GM06990 (cell line): ENCODE data around the gene UBE2M.
"Not testable (repeated sequence)": the region's sequence is repeated elsewhere in the genome, so short reads cannot be mapped to it uniquely, and the experiment has no call there.

Experiments
- DNase-seq: peaks from one replicate; pipeline ENCODE4 v3.0.0-alpha.2; 2011; ENCODE audit not compliant: insufficient read length; ENCODE audit errors: extremely low read depth
- H3K27me3 ChIP-seq: replicated peaks from 2 replicates; pipeline ENCODE4 v1.6.0; 2011; ENCODE audit warnings: low read length; ENCODE audit not compliant: control insufficient read depth, insufficient read depth
- H3K36me3 ChIP-seq: 2 replicates; pipeline ENCODE4 v1.5.1; 2011; ENCODE audit warnings: low read length; ENCODE audit not compliant: control insufficient read depth, insufficient read depth
- H3K4me3 ChIP-seq: replicated peaks from 2 replicates; pipeline ENCODE4 v1.5.1; 2011; ENCODE audit warnings: low read depth, mild to moderate bottlenecking, control low read depth, low read length
- TF ChIP-seq, protein P1 (sequence below): IDR thresholded peaks from 2 replicates; pipeline ENCODE4 v1.5.1; 2011; ENCODE audit warnings: low read length, control low read depth, mild to moderate bottlenecking, inconsistent platforms; ENCODE audit not compliant: insufficient read depth, poor library complexity, severe bottlenecking

Gene UBE2M

DNA sequence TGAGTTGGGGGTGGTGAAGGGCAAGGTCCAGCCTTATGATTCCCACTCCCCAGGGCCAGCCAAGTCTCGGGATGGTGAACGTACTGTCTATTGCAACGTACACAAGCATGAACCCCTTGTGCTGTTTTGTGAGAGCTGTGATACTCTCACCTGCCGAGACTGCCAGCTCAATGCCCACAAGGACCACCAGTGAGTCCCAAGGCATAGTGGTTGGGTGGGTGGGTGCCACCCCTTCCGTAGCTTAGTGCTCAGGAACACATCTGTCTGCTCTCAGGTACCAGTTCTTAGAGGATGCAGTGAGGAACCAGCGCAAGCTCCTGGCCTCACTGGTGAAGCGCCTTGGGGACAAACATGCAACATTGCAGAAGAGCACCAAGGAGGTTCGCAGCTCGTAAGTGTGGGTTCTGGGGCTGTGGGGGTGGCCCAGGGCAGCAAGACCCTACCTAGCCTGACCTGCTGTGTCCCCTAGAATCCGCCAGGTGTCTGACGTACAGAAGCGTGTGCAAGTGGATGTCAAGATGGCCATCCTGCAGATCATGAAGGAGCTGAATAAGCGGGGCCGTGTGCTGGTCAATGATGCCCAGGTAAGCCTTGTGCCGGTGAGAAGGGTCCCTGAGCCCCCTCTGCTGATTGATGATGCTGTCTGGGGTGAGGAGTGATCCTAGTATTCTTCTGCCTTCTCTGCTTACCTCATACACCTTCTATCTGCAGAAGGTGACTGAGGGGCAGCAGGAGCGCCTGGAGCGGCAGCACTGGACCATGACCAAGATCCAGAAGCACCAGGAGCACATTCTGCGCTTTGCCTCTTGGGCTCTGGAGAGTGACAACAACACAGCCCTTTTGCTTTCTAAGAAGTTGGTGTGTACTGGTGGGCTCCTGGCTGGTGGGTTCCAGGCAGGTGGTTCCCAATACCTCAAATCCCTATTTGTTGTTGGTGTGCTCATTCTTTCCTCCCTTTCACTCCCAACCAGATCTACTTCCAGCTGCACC lies 10.8 kb downstream of the UBE2M start:
- peaks cover 56% of the 10 kb centered on the region for H3K36me3 ChIP-seq
- H3K4me3 ChIP-seq: no peak overlapping the region
- DNase-seq: no peak
- no peaks in the 10 kb centered on the region for H3K27me3 ChIP-seq
- TF ChIP-seq, protein P1, sequence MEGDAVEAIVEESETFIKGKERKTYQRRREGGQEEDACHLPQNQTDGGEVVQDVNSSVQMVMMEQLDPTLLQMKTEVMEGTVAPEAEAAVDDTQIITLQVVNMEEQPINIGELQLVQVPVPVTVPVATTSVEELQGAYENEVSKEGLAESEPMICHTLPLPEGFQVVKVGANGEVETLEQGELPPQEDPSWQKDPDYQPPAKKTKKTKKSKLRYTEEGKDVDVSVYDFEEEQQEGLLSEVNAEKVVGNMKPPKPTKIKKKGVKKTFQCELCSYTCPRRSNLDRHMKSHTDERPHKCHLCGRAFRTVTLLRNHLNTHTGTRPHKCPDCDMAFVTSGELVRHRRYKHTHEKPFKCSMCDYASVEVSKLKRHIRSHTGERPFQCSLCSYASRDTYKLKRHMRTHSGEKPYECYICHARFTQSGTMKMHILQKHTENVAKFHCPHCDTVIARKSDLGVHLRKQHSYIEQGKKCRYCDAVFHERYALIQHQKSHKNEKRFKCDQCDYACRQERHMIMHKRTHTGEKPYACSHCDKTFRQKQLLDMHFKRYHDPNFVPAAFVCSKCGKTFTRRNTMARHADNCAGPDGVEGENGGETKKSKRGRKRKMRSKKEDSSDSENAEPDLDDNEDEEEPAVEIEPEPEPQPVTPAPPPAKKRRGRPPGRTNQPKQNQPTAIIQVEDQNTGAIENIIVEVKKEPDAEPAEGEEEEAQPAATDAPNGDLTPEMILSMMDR: no peak

DNA sequence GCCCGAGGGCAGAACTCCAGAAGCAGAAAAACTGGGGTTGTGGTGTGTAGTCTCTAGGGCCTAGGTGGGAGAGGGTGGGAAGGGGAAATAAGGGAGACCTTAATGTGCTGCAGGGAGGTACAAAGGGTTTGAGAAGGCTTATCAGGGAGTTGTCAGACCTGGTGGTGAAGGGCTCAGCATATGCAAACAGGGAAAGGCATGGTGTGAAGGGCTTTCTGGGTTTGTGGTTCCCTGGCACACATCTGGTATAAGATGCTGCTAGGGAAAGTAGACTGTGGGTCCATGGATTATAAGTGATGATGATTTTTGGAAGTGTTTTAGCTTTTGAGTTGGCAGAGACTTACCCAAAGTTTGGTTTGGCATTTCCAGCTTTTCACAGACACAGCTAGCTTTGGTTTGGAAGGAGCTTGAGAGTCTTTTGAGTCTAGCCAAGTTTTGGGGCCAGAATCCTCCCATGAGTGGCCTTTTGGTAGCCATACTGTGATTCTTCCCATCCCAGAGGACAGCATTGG lies 12.3 kb downstream of the UBE2M start:
- peaks cover 48% of the 10 kb centered on the region for H3K36me3 ChIP-seq
- no peak for DNase-seq
- H3K4me3 ChIP-seq: peak overlapping the region; percentile 77
- TF ChIP-seq, protein P1: no peak
- H3K27me3 ChIP-seq: no peaks in the 10 kb centered on the region

DNA sequence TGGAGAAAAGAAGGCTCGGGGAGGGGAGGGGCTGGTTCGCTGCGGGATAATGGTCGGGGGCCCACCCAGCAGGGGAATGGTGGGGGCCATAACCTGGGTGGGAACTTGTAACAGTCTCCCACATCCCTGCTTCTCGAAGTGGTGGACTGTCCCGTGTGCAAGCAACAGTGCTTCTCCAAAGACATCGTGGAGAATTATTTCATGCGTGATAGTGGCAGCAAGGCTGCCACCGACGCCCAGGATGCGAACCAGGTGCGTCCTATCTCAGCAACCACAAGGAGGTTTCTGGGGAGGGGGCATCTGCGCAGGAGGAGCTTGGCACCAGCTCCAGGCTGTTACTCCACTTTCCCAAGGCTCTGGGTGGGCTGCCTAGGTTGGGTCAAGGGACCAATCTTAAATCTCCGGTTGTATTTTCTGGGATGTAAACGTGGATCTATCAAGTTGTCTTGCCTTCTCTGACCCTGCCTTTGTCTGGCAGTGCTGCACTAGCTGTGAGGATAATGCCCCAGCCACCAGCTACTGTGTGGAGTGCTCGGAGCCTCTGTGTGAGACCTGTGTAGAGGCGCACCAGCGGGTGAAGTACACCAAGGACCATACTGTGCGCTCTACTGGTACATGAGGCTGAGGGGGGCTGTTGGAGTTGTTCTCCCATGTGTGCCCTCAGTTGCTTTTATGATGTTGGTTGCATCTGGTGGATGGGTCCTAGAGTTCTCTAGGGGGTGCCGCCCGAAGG lies 13.0 kb downstream of the UBE2M start:
- H3K36me3 ChIP-seq: peaks cover 42% of the 10 kb centered on the region

DNA sequence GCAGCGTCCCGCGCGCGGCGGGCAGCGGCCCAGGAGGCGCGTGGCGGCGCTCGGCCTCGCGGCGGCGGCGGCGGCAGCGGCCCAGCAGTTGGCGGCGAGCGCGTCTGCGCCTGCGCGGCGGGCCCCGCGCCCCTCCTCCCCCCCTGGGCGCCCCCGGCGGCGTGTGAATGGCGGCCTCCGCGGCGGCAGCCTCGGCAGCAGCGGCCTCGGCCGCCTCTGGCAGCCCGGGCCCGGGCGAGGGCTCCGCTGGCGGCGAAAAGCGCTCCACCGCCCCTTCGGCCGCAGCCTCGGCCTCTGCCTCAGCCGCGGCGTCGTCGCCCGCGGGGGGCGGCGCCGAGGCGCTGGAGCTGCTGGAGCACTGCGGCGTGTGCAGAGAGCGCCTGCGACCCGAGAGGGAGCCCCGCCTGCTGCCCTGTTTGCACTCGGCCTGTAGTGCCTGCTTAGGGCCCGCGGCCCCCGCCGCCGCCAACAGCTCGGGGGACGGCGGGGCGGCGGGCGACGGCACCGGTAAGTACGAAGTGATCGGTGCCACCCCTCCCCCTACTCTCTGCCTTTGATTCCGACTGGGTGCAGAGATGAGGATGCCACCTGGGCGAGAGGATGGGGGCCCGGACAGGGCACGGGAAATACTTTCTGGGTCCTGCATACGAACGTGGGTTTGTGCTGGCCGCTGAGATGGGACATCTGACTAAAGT lies 13.7 kb downstream of the UBE2M start:
- TF ChIP-seq, protein P1: no peak
- H3K36me3 ChIP-seq: peaks cover 37% of the 10 kb centered on the region
- DNase-seq: no peak

More for the DNA sequence above, 13.0 kb downstream of the UBE2M start:
- TF ChIP-seq, protein P1: no peak
- Histone ChIP-seq H3K4me3 (peak overlapping the region; percentile 77), H3K27me3 (no peaks in the 10 kb centered on the region)
- DNase-seq: no peak

DNA sequence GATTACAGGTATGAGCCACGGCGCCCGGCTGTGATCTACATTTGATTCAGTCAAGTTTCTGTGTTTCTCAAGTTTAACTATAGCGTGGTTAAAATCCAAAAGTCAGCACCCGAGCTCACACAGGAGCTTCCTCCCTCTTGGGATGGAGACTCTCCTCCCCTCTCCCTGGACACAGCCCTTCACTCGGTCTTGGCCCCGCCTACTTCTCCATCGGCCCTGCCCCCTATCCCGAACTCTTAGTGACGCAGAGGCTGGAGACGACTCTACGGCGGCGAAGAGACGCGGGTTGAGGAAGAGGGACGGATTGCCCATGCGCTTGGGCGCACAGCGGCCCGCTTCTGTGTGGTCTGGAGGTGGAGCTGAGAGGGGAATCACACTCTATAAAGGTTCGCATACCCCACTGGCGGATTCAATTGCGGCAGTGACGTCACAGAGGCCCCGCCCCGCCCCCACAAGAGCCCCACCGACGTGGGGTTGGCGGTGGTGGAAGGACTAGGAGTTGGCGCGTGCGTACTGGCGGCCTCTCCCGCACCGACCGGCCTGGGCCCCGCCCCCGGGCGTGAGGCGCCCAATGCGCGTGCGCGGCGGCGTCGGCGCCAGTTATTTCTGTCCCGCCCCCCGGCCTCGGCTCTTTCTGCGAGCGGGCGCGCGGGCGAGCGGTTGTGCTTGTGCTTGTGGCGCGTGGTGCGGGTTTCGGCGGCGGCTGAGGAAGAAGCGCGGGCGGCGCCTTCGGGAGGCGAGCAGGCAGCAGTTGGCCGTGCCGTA lies 14.4 kb downstream of the UBE2M start, which contains the start of gene TRIM28:
TRIM28 (plus strand) TSS at position 239 of the 765 bp plus-strand sequence. CDS start 694 bp downstream, outside the sequence.
- no peaks in the 10 kb centered on the region for H3K27me3 ChIP-seq

More for the DNA sequence above, 13.7 kb downstream of the UBE2M start:
- H3K4me3 ChIP-seq: peak overlapping the region; percentile 77
- no peaks in the 10 kb centered on the region for H3K27me3 ChIP-seq

DNA sequence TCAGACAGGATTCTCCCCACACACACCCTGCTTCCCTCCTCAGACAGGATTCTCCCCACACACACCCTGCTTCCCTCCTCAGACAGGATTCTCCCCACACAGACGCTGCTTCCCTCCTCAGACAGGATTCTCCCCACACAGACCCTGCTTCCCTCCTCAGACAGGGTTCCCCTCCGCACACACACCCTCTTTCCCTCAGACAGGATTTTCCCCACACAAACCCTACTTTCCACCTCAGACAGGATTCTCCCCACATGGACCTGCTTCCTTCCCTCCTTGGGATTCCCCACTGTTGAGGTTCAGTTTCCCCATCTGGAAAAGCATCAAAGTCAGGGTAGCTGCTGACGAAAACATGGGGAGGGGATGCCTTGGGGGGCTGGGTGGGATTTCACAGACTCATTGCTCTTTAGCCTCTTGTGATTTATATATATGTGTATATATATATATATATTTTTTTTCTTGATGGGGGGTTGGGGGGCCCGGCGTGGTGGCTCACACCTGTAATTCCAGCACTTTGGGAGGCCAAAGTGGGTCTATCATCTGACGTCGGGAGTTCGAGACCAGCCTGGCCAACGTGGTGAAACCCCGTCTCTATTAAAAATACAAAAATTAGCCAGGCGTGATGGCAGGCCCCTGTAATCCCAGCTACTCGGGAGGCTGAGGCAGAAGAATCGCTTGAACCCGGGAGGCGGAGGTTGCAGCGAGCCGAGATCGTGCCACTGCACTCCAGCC lies 15.6 kb downstream of the UBE2M start:
- H3K36me3 ChIP-seq: peaks cover 17% of the 10 kb centered on the region
- not testable (repeated sequence) for H3K4me3 ChIP-seq, H3K27me3 ChIP-seq, DNase-seq

More for the DNA sequence above, 14.4 kb downstream of the UBE2M start, which contains the start of gene TRIM28:
- peak within 1 kb of the TSS; percentile 77 for H3K4me3 ChIP-seq
- TF ChIP-seq, protein P1: no peak
- H3K36me3 ChIP-seq: peaks cover 29% of the 10 kb centered on the region
- peak; percentile 97 for DNase-seq

DNA sequence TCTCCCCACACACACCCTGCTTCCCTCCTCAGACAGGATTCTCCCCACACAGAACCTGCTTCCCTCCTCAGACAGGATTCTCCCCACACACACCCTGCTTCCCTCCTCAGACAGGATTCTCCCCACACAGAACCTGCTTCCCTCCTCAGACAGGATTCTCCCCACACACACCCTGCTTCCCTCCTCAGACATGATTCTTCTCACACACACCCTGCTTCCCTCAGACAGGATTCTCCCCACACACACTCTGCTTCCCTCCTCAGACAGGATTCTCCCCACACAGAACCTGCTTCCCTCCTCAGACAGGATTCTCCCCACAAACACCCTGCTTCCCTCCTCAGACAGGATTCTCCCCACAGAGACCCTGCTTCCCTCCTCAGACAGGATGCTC lies 19.2 kb downstream of the UBE2M start:
- H3K36me3 ChIP-seq, DNase-seq, H3K27me3 ChIP-seq, H3K4me3 ChIP-seq: not testable (repeated sequence)
